A172 (cell line): ENCODE results near the gene KRT71. TPM values are rescaled to one million over a fixed set of nuclear protein-coding genes. Genes with fewer than 3 reads are reported as not detected.
A peak's percentile ranks its signal among the peaks of the same experiment; 100 is the strongest.

Source experiments
- DNase-seq: peaks from one replicate; pipeline ENCODE4 v3.0.0-alpha.2; 2015; ENCODE audit warnings: low spot score
- total RNA-seq: library from RNA; depleted of rRNA; stranded (reverse); fragments of >200 nt; shearing (Covaris generic); gene quantifications from 2 replicates; pipeline ENCODE4 v1.2.3, GENCODE V29; 2014; rRNA removed

KRT71 gene
- total RNA-seq, 1 experiment from 2014 or later = not detected

- DNase-seq = no peak
Measured at GRCh38 chr12:52497975-52498374, 55.0 kb downstream of the KRT71 start.

- peak; percentile 80 for DNase-seq
Measured at GRCh38 chr12:52496590-52497071, 56.3 kb downstream of the KRT71 start.

- peak; percentile 9 for DNase-seq
Measured at GRCh38 chr12:52496054-52496453, 56.9 kb downstream of the KRT71 start.

GRCh38 chr12:52495389-52495788, 57.6 kb downstream of the KRT71 start:
- peak; percentile 34 for DNase-seq

- no peak for DNase-seq
Measured at GRCh38 chr12:52494518-52494917, 58.4 kb downstream of the KRT71 start.

- no peak for DNase-seq
Measured at GRCh38 chr12:52494100-52494499, 58.8 kb downstream of the KRT71 start.

Other genes starting within 250 kb of the KRT71 start
- 0.05 and 0.41 TPM in 2 replicates for gene KRT83, start 231.7 kb downstream of the KRT71 start, total RNA-seq
- 0.05 TPM in 1 of 2 replicates, not detected in the other for gene KRT85, start 185.7 kb downstream of the KRT71 start, total RNA-seq
- not detected in 2 replicates for gene KRT84, start 167.5 kb downstream of the KRT71 start, total RNA-seq
- not detected in 2 replicates for gene KRT82, start 146.8 kb downstream of the KRT71 start, total RNA-seq
- 0.07 TPM in 1 of 2 replicates, not detected in the other for gene KRT75, start 118.8 kb downstream of the KRT71 start, total RNA-seq
- not detected in 2 replicates for gene KRT6B, start 101.0 kb downstream of the KRT71 start, total RNA-seq
- not detected in 2 replicates for gene KRT6C, start 79.3 kb downstream of the KRT71 start, total RNA-seq
- not detected in 2 replicates for gene KRT6A, start 59.9 kb downstream of the KRT71 start, total RNA-seq
- gene KRT5, start 32.8 kb downstream of the KRT71 start, total RNA-seq = 1.1 and 1.4 TPM in 2 replicates
- gene KRT74, start 20.7 kb upstream of the KRT71 start, total RNA-seq = 0.43 TPM in 1 of 2 replicates, not detected in the other
- not detected in 2 replicates for gene KRT72, start 48.3 kb upstream of the KRT71 start, total RNA-seq
- gene KRT73, start 65.4 kb upstream of the KRT71 start, total RNA-seq = not detected in 2 replicates
- gene KRT2, start 99.1 kb upstream of the KRT71 start, total RNA-seq = not detected in 2 replicates
- not detected in 2 replicates for gene KRT1, start 127.3 kb upstream of the KRT71 start, total RNA-seq
- not detected in 2 replicates for gene KRT77, start 150.4 kb upstream of the KRT71 start, total RNA-seq
- not detected in 2 replicates for gene KRT76, start 224.2 kb upstream of the KRT71 start, total RNA-seq
- not detected in 2 replicates for gene KRT3, start 243.0 kb upstream of the KRT71 start, total RNA-seq